GM12878 (cell line): ENCODE results near the gene NOS2. TPM values are rescaled to one million over a fixed set of nuclear protein-coding genes. Genes with fewer than 3 reads are reported as not detected.

Experiments
- ATAC-seq: fragments of 200-7000 bp; cut with Tn5 transposase; 3 replicates; pipeline ENCODE4 v1.9.1; 2020; ENCODE audit warnings: mild to moderate bottlenecking, moderate library complexity
- BruUV-seq: library from RNA; stranded (reverse); fragments of 400-500 nt; replicated peaks from 2 replicates; lab custom pipeline; 2021; lab: Mats Ljungman, UMichigan
- CTCF ChIA-PET: fragments of 300-600 bp; sonication (Branson Sonifier 250); formaldehyde crosslinking; extraction: SDS; loops from one replicate; lab custom pipeline; 2021; ENCODE audit warnings: inconsistent platforms; lab: Yijun Ruan, JAX
- POLR2A ChIA-PET: fragments of 350-600 bp; formaldehyde crosslinking; extraction: SDS; loops from one replicate; lab custom pipeline; 2021; ENCODE audit warnings: inconsistent platforms; lab: Charles Lee
- RAD21 ChIA-PET: fragments of 300-600 bp; sonication (Branson Sonifier 250); formaldehyde crosslinking; loops from one replicate; lab custom pipeline; 2023; ENCODE audit warnings: antibody characterized with exemption; ENCODE audit not compliant: unreplicated experiment; lab: Charles Lee
- SMC1A ChIA-PET: fragments of 300-600 bp; sonication (Branson Sonifier 250); formaldehyde crosslinking; loops from one replicate; lab custom pipeline; 2023; ENCODE audit not compliant: unreplicated experiment, uncharacterized antibody; lab: Charles Lee
- DNase-seq: peaks from one replicate; pipeline ENCODE4 v3.0.0-alpha.2; 2011; ENCODE audit warnings: low read depth, low spot score
- FAIRE-seq: peaks from 3 replicates; lab custom pipeline; 2011; peaks lifted over from hg19 to GRCh38; lab: Jason Lieb, UNC
- H2AFZ ChIP-seq: 2 replicates; pipeline ENCODE4 v1.6.0; 2011; ENCODE audit warnings: low read depth, low read length, control low read depth; ENCODE audit not compliant: control insufficient read depth
- H3K27ac ChIP-seq: 2 replicates; pipeline ENCODE4 v1.5.1; 2011; ENCODE audit warnings: control low read depth; ENCODE audit not compliant: control insufficient read depth, insufficient read depth
- H3K27me3 ChIP-seq, 2 experiments: replicated peaks in 1 of 2; 2 replicates each; pipeline versions ENCODE4 v1.6.0 to v1.6.1; 2011; ENCODE audit warnings: low read length in 1 of 2; ENCODE audit not compliant: control insufficient read depth in 2 of 2, insufficient read depth in 2 of 2
- H3K36me3 ChIP-seq, 2 experiments: 2 replicates each; pipeline ENCODE4 v1.5.1; 2011; ENCODE audit warnings: low read length in 1 of 2; ENCODE audit not compliant: control insufficient read depth in 2 of 2, insufficient read depth in 2 of 2
- H3K4me1 ChIP-seq: 2 replicates; pipeline ENCODE4 v1.6.1; 2011; ENCODE audit warnings: mild to moderate bottlenecking, low read length, moderate library complexity, mixed read lengths; ENCODE audit not compliant: control insufficient read depth, insufficient read depth
- H3K4me2 ChIP-seq: 2 replicates; pipeline ENCODE4 v1.6.0; 2011; ENCODE audit warnings: control low read depth; ENCODE audit not compliant: control insufficient read depth, insufficient read depth
- H3K4me3 ChIP-seq: fragments of 200-600 bp; sonication (generic); 2 replicates; pipeline ENCODE4 v1.5.1; 2016
- H3K79me2 ChIP-seq: 2 replicates; pipeline ENCODE4 v1.6.0; 2011; ENCODE audit warnings: low read length; ENCODE audit not compliant: control insufficient read depth, insufficient read depth
- H3K9ac ChIP-seq: 2 replicates; pipeline ENCODE4 v1.8.0; 2011; ENCODE audit warnings: low read length, control low read depth, mixed read lengths; ENCODE audit not compliant: control insufficient read depth, insufficient read depth
- H3K9me3 ChIP-seq: replicated peaks from 3 replicates; pipeline ENCODE4 v1.5.1; 2011; ENCODE audit warnings: mild to moderate bottlenecking, low read length; ENCODE audit not compliant: control insufficient read depth, insufficient read depth
- H4K20me1 ChIP-seq: 2 replicates; pipeline ENCODE4 v1.6.0; 2011; ENCODE audit not compliant: control insufficient read depth, insufficient read depth
- BRCA1 ChIP-seq: IDR thresholded peaks from 2 replicates; pipeline ENCODE4 v1.6.1; 2011; ENCODE audit warnings: low read depth, low read length, improper control_type of control experiment
- CTCF ChIP-seq, 3 experiments: IDR thresholded peaks in 2 of 3; conservative IDR thresholded peaks in 1 of 3; 2 replicates each; pipeline ENCODE4 v1.5.1; 2011; ENCODE audit warnings: low read depth in 3 of 3, low read length in 3 of 3, mild to moderate bottlenecking in 3 of 3, control low read depth in 2 of 3, moderate library complexity in 2 of 3, inconsistent platforms in 1 of 3, mixed read lengths in 1 of 3; ENCODE audit not compliant: control insufficient read depth in 2 of 3, insufficient read depth in 1 of 3; ENCODE audit errors: extremely low read depth in 1 of 3
- HDGF ChIP-seq: fragments of 450-650 bp; IDR thresholded peaks from 2 replicates; pipeline ENCODE4 v1.6.1; 2016; ENCODE audit warnings: antibody characterized with exemption
- RAD21 ChIP-seq: IDR thresholded peaks from 2 replicates; pipeline ENCODE4 v1.6.1; 2011; ENCODE audit warnings: mild to moderate bottlenecking, low read depth, low read length, moderate library complexity; ENCODE audit not compliant: insufficient read depth
- SIN3A ChIP-seq: IDR thresholded peaks from 2 replicates; pipeline ENCODE4 v1.6.1; 2012; ENCODE audit warnings: low read depth, low read length, improper control_type of control experiment
- SMARCA5 ChIP-seq: fragments of 450-650 bp; IDR thresholded peaks from 2 replicates; pipeline ENCODE4 v1.6.1; 2017; ENCODE audit warnings: mild to moderate bottlenecking
- SMC3 ChIP-seq: IDR thresholded peaks from 2 replicates; pipeline ENCODE4 v1.6.1; 2011; ENCODE audit warnings: low read length, improper control_type of control experiment, borderline replicate concordance
- WGBS: methylation state at CpG from one replicate; pipeline ENCODE4 v1.1.6; 2016; ENCODE audit warnings: low lambda C conversion rate; ENCODE audit not compliant: insufficient replicate concordance, insufficient coverage; ENCODE audit errors: missing lambda C conversion rate; 5-methylcytosine and 5-hydroxymethylcytosine counted together
- in situ Hi-C: fragments of 300-500 bp; cut with MboI; formaldehyde crosslinking; loops from 9 replicates; pipeline ENCODE4 v1.14.3; 2018; ENCODE audit warnings: mixed read lengths
- intact Hi-C: fragments of 100-400 bp; cut with micrococcal nuclease; formaldehyde crosslinking; loops from one replicate; pipeline ENCODE4 v1.14.2; 2022; ENCODE audit not compliant: unreplicated experiment
- polyA plus RNA-seq, 11 experiments: library from polyadenylated mRNA; depleted of rRNA in 4 of 11; unstranded in 6 of 11; stranded (reverse) in 5 of 11; fragments of >200 nt; fragmentation: Nextera tagmentation in 4 of 11; fragmentation: Illumina TruSeq in 1 of 11; extraction: Ambion mirVana in 4 of 11; extraction: Trizol in 1 of 11; gene quantifications; 1 replicate in 1 of 11; 2 replicates in 10 of 11; pipeline versions ENCODE4 v1.2.1 to v1.2.3, GENCODE V29; 2011 to 2016; ENCODE audit warnings: inconsistent platforms in 2 of 11, missing spikeins in 2 of 11, low read depth in 1 of 11
- total RNA-seq, 4 experiments: library from RNA; depleted of rRNA in 3 of 4; stranded (reverse); fragments of >200 nt in 3 of 4; fragmentation: Illumina TruSeq in 1 of 4; extraction: Trizol in 1 of 4; gene quantifications; 2 replicates each; pipeline versions ENCODE4 v1.2.1 to v1.2.3, GENCODE V29; 2013 to 2021

NOS2 gene
- total and polyA plus RNA-seq, 10 of the 15 experiments (the other 5 are each of a cell fraction or from before 2014, with no cell fraction given): 0.01 to 0.05 (median 0.01) TPM; not detected in 7

GRCh38 chr17:27759528-27759927 lies 40.8 kb downstream of the NOS2 start:
- BruUV-seq: no TSS peak
- ATAC-seq (no peak), FAIRE-seq (no peak)
- 55% methylated on average over 14 of the region's 14 CpGs for WGBS
- Histone ChIP-seq H3K36me3 (no peaks in the 10 kb centered on the region), H4K20me1 (no peaks in the 10 kb centered on the region), H3K4me2 (no peak overlapping the region), H3K9me3 (no peaks in the 10 kb centered on the region), H3K9ac (no peak overlapping the region), H3K4me3 (no peak overlapping the region), H2AFZ (no peak overlapping the region)
- CTCF ChIA-PET: interaction anchor here (0.9 to 8.3 kb wide), 13 partner anchors 11 to 492 kb away, joined by 3 to 179 read pairs (median 6); partner anchors contain the start of gene NOS2
- POLR2A ChIA-PET: no interaction called here
- intact Hi-C loops: no loop called here
- TF ChIP-seq SIN3A (no peak), HDGF (no peak)
- TF ChIP-seq, all 136 proteins: peak for 0
- DNase-seq: no peak
- ChIA-PET SMC1A (interaction anchor here (0.7 to 2.1 kb wide), 6 partner anchors 16 to 135 kb away, joined by 3 to 39 read pairs (median 6); no protein-coding TSS in a partner anchor), RAD21 (interaction anchor here (0.6 to 4.4 kb wide), 12 partner anchors 43 to 576 kb away, joined by 3 to 64 read pairs (median 4); partner anchors contain the start of genes IFT20, LGALS9 and TNFAIP1)
- Histone ChIP-seq H3K4me1 (no peaks in the 10 kb centered on the region), H3K27me3 (no peaks in the 10 kb centered on the region), H3K79me2 (no peaks in the 10 kb centered on the region), H3K27ac (no peak overlapping the region)
- in situ Hi-C loops: no loop called here

GRCh38 chr17:27756467-27757371 lies 43.6 kb downstream of the NOS2 start:
- H3K9me3 ChIP-seq: no peaks in the 10 kb centered on the region
- H3K4me2 ChIP-seq: no peak overlapping the region
- H4K20me1 ChIP-seq: no peaks in the 10 kb centered on the region
- FAIRE-seq: peak; percentile 84
- ChIA-PET SMC1A (interaction anchor here (1.1 to 3.5 kb wide), 5 partner anchors 14 to 123 kb away, joined by 3 to 22 read pairs (median 3); no protein-coding TSS in a partner anchor), RAD21 (interaction anchor here (0.8 to 4.4 kb wide), 5 partner anchors 99 to 124 kb away, joined by 3 to 64 read pairs (median 6); no protein-coding TSS in a partner anchor), POLR2A (no interaction called here), CTCF (interaction anchor here (0.6 to 8.3 kb wide), 20 partner anchors 9 to 561 kb away, joined by 3 to 179 read pairs (median 6); no protein-coding TSS in a partner anchor)
- H3K27ac ChIP-seq: no peak overlapping the region
- TF ChIP-seq CTCF (IDR thresholded peaks at IDR 0.05 in 2 of 3, conservative IDR thresholded peaks at IDR 0.05 in 1 of 3; ENCODE audit: control insufficient read depth in 2 of 3, extremely low read depth in 1 of 3, insufficient read depth in 1 of 3, low read depth in 3 of 3, low read length in 3 of 3) (peak; percentile 66 to 84 (median 80)), SMARCA5 (0 out of 2 replicates have a peak, but pooled peaks have one; percentile 22), BRCA1 (no peak), RAD21 (peak; percentile 73), SMC3 (peak; percentile 46; the same call in 1 of the 2 replicates)
- no peak overlapping the region for H3K9ac ChIP-seq
- intact Hi-C loops (loop anchor here (1.0 to 2.0 kb wide), 2 partner anchors 102 to 520 kb away; no protein-coding TSS in a partner anchor), in situ Hi-C loops (no loop called here)
- no TSS peak for BruUV-seq
- H3K27me3 ChIP-seq: no peaks in the 10 kb centered on the region
- DNase-seq: no peak
- WGBS: 45% methylated on average over 17 of the region's 17 CpGs
- ATAC-seq: peak; percentile 76
- no peaks in the 10 kb centered on the region for H3K36me3 ChIP-seq
- H2AFZ ChIP-seq: no peak overlapping the region
- no peak overlapping the region for H3K4me3 ChIP-seq
- no peaks in the 10 kb centered on the region for H3K4me1 ChIP-seq
- H3K79me2 ChIP-seq: no peaks in the 10 kb centered on the region
